Mucosa of stomach (tissue), 1 donor: ENCODE results near the gene CEP350.
"Not testable (repeated sequence)": the region's sequence is repeated elsewhere in the genome, so short reads cannot be mapped to it uniquely, and the experiment has no call there.

Experiments
- H3K27me3 ChIP-seq: one replicate; pipeline ENCODE4 v1.7.0; 2013; ENCODE audit warnings: mild to moderate bottlenecking, low read length; ENCODE audit not compliant: control insufficient read depth, insufficient read depth
- H3K36me3 ChIP-seq: one replicate; pipeline ENCODE4 v1.7.0; 2013; ENCODE audit warnings: low read length; ENCODE audit not compliant: control insufficient read depth, insufficient read depth
- H3K4me1 ChIP-seq: one replicate; pipeline ENCODE4 v1.7.0; 2013; ENCODE audit warnings: mild to moderate bottlenecking, low read length; ENCODE audit not compliant: control insufficient read depth, insufficient read depth
- H3K4me3 ChIP-seq: one replicate; pipeline ENCODE4 v1.7.0; 2013; ENCODE audit warnings: low read length
- H3K9ac ChIP-seq: one replicate; pipeline ENCODE4 v1.7.0; 2013; ENCODE audit warnings: mild to moderate bottlenecking, low read length, moderate library complexity
- H3K9me3 ChIP-seq: one replicate; pipeline ENCODE4 v1.7.0; 2013; ENCODE audit warnings: mild to moderate bottlenecking, low read length, moderate library complexity; ENCODE audit not compliant: control insufficient read depth
- donor health status: Pancreatic carcinoma.

CEP350 gene

DNA sequence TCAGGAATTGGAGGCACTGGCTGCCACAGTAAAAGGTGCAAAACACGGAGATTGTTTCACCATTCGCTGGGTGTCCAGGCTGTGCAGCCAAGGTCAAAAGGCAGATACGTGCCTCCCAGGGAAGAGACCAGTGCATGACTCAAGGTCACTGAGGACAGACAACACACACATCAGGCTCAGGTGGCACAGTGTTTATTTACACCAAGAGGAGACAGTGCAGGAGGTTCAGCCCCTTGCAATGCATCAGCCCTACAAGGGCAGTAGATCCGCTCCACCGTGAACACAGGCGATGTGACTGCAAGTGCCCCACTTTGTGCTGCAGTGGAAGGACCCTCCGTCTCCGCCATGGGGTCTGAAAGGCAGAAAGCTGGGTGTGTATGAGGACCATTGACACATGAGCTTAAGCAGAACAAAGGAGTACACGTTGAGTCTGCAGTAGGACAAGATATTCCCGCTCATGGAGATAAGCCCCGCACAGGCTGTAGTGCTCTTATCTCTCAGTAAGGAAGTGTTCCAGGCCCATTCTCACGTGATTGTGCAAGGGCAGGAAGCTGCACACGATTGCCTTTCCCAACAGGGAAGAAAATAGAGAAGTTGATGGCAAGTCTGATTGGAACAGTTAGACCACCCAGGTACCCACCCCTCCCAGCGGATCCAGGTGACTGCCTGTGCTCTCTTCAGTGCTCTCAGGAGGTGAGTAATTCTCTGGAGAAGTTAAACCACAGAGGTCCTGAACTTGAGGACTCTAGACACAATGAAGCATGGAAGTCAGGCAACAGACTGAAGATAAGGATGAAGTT is 162.6 kb downstream of the CEP350 start:
- Histone ChIP-seq H3K36me3 (no peaks in the 10 kb centered on the region), H3K27me3 (no peaks in the 10 kb centered on the region), H3K4me1 (peaks cover 8% of the 10 kb centered on the region), H3K9ac (no peak overlapping the region), H3K4me3 (no peak overlapping the region), H3K9me3 (no peaks in the 10 kb centered on the region)

GRCh38 chr1:180117764-180118116 is 163.1 kb downstream of the CEP350 start:
- Histone ChIP-seq H3K27me3 (no peaks in the 10 kb centered on the region), H3K9ac (no peak overlapping the region), H3K9me3 (no peaks in the 10 kb centered on the region), H3K4me1 (peaks cover 8% of the 10 kb centered on the region), H3K4me3 (no peak overlapping the region), H3K36me3 (no peaks in the 10 kb centered on the region)

DNA sequence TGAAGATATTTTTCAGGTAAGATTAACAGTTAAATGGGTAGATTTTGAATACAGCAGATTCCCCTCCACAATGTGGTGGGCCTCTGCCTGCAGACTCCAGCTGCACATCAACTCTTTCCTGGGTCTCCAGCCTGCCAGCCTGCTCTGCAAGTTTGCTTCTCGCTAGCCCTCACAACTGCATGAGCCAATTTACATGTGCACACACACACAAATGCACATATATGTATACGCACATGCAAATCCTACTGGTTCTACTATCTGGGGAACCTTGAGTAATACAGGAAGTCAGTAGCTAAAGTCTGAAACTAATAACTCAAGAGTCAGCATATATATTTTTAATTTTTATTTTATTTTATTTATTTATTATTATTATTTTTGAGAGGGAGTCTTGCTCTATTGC is 165.2 kb downstream of the CEP350 start:
- no peaks in the 10 kb centered on the region for H3K9me3 ChIP-seq
- H3K36me3 ChIP-seq = no peaks in the 10 kb centered on the region
- H3K27me3 ChIP-seq = no peaks in the 10 kb centered on the region
- H3K9ac ChIP-seq = no peak overlapping the region
- H3K4me1 ChIP-seq = peaks cover 8% of the 10 kb centered on the region
- no peak overlapping the region for H3K4me3 ChIP-seq

DNA sequence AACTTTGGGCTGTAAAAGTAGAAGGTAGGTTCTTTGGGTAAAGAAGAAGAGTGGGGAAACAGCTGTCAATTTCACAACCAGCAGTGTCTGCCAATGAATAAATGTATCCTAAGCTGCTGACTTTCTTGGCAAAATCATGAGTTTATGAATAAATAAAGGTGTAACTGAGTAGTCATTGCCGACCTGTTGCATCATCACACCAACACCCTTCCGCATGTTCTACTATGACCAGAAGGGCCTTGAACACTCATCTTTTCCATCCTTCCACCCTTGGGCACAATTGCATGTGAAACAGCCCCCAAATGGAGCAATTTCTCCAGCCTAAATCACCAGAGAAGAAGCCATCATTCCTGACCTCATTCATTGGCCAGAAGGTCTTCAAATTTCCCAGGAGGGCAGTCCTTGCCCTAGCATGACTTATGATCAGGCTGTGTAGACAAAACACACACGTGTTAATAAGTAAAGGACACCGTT is 168.9 kb downstream of the CEP350 start:
- Histone ChIP-seq H3K4me1 (peaks cover 22% of the 10 kb centered on the region), H3K36me3 (no peaks in the 10 kb centered on the region), H3K27me3 (no peaks in the 10 kb centered on the region), H3K9ac (no peak overlapping the region), H3K9me3 (no peaks in the 10 kb centered on the region), H3K4me3 (no peak overlapping the region)

DNA sequence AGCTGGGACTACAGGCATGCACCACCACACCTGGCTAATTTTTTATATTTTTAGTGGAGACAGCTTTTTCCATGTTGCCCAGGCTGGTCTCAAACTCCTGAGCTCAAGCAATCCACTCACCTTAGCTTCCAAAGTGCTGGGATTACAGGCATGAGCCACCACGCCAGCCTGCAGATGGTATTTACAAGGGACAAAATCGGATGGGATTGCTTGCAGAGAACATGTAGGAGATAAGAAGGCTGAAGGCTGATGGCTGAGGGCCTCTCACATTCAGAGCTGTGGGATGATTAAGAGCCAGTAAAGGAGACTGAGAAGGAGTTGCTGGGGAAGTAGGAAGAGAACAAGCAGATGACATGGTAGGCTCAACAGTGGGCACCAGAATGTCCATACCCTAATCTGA is 176.0 kb downstream of the CEP350 start:
- H3K36me3 ChIP-seq = no peaks in the 10 kb centered on the region
- peaks cover 22% of the 10 kb centered on the region for H3K4me1 ChIP-seq
- H3K9ac ChIP-seq = no peak overlapping the region
- no peaks in the 10 kb centered on the region for H3K27me3 ChIP-seq
- H3K4me3 ChIP-seq = no peak overlapping the region
- H3K9me3 ChIP-seq = no peaks in the 10 kb centered on the region

DNA sequence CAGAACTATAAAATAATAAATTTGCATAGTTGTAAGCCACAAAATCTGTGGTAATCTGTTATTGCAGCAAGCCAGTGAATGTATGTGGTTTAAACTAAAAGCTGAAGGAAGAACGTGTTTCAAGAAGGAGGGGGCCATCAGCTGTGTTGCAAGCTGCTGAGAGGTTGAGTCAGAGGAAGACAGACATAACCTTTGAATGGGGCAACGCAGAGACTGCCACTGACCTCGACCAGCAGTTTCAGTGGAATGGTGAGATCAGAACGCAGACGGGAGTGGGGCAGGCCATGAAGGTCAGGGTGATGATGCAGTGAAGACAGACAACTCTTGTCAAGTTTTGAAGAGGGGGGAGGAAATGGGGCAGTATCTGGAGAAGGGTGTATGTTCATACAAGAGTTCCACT is 176.9 kb downstream of the CEP350 start:
- H3K36me3 ChIP-seq = no peaks in the 10 kb centered on the region
- no peaks in the 10 kb centered on the region for H3K9me3 ChIP-seq
- no peak overlapping the region for H3K4me3 ChIP-seq
- no peak overlapping the region for H3K9ac ChIP-seq
- no peaks in the 10 kb centered on the region for H3K27me3 ChIP-seq
- H3K4me1 ChIP-seq = peaks cover 18% of the 10 kb centered on the region

- no peak overlapping the region for H3K4me3 ChIP-seq
Observed at GRCh38 chr1:180133193-180133592, 178.6 kb downstream of the CEP350 start.

DNA sequence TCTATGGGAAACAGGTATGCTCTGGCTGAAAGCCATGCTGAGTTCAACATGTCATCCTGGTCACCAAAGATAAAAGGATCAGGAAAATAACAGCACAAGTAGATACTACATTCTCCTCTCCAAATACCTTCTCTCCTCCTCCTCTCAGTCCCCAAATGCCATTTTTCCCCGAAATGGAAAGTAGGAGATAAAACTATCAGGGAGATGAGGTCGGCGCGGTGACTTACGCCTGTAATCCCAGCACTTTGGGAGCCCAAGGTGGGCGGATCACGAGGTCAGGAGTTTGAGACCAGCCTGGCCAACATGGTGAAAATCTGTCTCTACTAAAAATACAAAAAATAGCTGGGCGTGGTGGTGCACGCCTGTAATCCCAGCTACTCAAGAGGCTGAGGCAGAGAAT is 179.1 kb downstream of the CEP350 start:
- not testable (repeated sequence) for H3K27me3 ChIP-seq, H3K36me3 ChIP-seq, H3K9ac ChIP-seq, H3K4me1 ChIP-seq, H3K4me3 ChIP-seq, H3K9me3 ChIP-seq

More at GRCh38 chr1:180133193-180133592, 178.6 kb downstream of the CEP350 start:
- Histone ChIP-seq H3K9ac (no peak overlapping the region), H3K4me1 (peaks cover 2% of the 10 kb centered on the region), H3K27me3 (no peaks in the 10 kb centered on the region), H3K36me3 (no peaks in the 10 kb centered on the region), H3K9me3 (no peaks in the 10 kb centered on the region)

DNA sequence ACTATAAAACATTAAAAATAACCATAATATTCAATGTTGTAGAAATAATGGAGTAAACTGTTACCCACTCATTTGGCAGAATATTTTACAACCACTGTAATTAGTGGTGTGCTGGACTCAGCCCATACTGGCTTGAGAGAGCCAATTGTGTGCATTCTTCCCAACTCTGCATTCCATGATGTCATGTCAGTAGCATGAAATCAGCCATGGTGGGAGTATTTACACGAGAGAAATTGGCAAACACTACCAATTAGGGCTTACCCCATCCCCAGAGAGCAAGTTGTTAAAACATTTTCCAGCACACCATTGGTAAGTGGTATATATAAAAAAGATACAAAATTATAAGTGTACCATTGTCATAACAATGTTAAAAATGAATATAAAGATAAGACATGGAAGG is 180.9 kb downstream of the CEP350 start:
- Histone ChIP-seq H3K27me3 (no peaks in the 10 kb centered on the region), H3K36me3 (no peaks in the 10 kb centered on the region), H3K9ac (no peak overlapping the region), H3K4me3 (no peak overlapping the region), H3K4me1 (no peaks in the 10 kb centered on the region), H3K9me3 (no peaks in the 10 kb centered on the region)

DNA sequence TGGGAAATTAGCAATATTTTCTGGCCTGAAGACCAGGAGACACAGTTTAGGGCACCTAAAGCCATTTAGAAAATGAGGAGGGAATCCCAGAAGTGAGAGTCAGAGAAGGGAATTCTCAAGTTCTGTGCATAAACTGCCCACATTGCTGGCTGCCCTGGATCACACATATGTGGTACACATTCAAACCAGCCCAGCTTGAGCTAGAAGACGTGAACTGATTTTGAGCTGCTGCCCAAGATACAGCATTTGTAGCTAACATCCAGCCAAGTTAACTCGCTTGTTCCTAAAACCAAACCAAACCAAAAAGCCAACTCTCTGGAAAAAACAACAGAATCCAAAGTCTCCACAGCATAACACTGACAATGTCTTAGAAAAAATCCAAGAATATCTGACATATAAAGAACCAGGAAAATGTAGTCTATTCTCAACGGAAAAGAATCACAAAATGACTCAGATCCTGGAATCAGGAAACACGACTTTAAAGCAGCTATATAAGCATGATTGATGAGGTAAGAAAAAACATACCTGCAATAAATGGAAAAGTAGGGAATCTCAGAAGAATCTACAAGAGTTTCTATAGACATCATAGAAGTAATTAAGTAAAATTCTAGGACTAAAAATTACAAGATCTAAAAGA is 181.8 kb downstream of the CEP350 start:
- Histone ChIP-seq H3K9me3 (no peaks in the 10 kb centered on the region), H3K36me3 (no peaks in the 10 kb centered on the region), H3K9ac (no peak overlapping the region), H3K27me3 (no peaks in the 10 kb centered on the region), H3K4me1 (no peaks in the 10 kb centered on the region), H3K4me3 (no peak overlapping the region)

DNA sequence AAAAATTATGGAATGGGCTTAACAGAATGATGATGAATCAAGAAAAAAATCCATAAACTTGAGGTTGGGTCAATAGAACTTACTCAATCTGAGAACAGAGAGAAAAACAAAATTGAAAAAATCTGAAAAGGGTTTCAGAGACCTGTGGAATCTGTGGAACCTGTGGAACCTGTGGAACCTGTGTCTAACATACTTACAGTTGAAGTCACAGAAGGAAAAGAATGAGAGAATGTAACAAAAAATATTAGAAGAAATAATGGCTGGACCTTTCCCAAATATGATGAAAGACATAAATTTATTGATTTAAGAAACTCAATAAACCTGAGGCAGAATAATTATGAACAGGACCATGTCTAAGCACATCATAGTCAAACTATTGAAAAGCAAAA is 182.4 kb downstream of the CEP350 start:
- H3K27me3 ChIP-seq = no peaks in the 10 kb centered on the region
- H3K9ac ChIP-seq = no peak overlapping the region
- no peaks in the 10 kb centered on the region for H3K36me3 ChIP-seq
- no peaks in the 10 kb centered on the region for H3K9me3 ChIP-seq
- H3K4me1 ChIP-seq = no peaks in the 10 kb centered on the region
- H3K4me3 ChIP-seq = no peak overlapping the region

DNA sequence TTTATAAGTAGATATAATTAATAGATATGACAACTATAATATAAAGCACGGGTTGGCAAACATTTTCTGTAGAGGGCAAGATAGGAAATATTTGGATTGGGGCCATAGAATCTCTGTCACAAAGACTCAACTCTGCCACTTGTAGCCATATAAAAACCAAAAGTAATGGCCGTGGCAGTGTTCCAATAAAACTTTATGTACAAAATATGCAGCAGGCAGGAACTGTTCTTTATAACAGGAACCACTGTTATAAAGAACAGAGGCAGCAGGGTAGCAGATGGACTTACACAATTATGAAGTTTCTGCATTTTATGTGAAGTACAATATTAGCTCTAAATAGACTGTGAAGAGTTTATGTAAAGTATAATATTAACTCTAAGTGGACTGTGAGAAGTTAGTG is 183.2 kb downstream of the CEP350 start:
- H3K9me3 ChIP-seq = no peaks in the 10 kb centered on the region
- H3K27me3 ChIP-seq = peaks cover 3% of the 10 kb centered on the region
- H3K4me3 ChIP-seq = no peak overlapping the region
- H3K9ac ChIP-seq = no peak overlapping the region
- no peaks in the 10 kb centered on the region for H3K36me3 ChIP-seq
- H3K4me1 ChIP-seq = no peaks in the 10 kb centered on the region
